ENCODE results near the gene TMEFF2.

GRCh38 chr2:192145496-192145895 lies 49.2 kb downstream of the TMEFF2 start:
- TF ChIP-seq CTCF (IDR thresholded peaks at IDR 0.05; ENCODE audit: insufficient read depth, low read length, poor library complexity, severe bottlenecking) (no peak), EZH2phosphoT487 (conservative IDR thresholded peaks at IDR 0.05; ENCODE audit: low read length) (no peak)

Measured in SU-DHL-6 (cell line).